Progenitor cell of endocrine pancreas (in vitro differentiated cells): ENCODE data around the gene CEP72. TPM values are rescaled to one million over a fixed set of nuclear protein-coding genes. Genes with fewer than 3 reads are reported as not detected.

ENCODE experiments used
- DNase-seq: peaks from one replicate; pipeline ENCODE4 v3.0.0; 2021; ENCODE audit warnings: low spot score; ENCODE audit not compliant: unreplicated experiment
- H3K27ac Mint-ChIP-seq: 2 replicates; pipeline ENCODE4 v1.8.0; 2021; ENCODE audit warnings: mild to moderate bottlenecking, moderate library complexity, mixed read lengths
- H3K27me3 Mint-ChIP-seq: 2 replicates; pipeline ENCODE4 v1.8.0; 2021; ENCODE audit warnings: mixed read lengths
- H3K36me3 Mint-ChIP-seq: 2 replicates; pipeline ENCODE4 v1.8.0; 2022; ENCODE audit warnings: mixed read lengths; ENCODE audit not compliant: insufficient read depth
- H3K4me1 Mint-ChIP-seq: 2 replicates; pipeline ENCODE4 v1.8.0; 2021; ENCODE audit warnings: low read depth, mixed read lengths
- H3K4me3 Mint-ChIP-seq: 2 replicates; pipeline ENCODE4 v1.8.0; 2021; ENCODE audit warnings: low read depth, mild to moderate bottlenecking, moderate library complexity, mixed read lengths
- H3K9me3 Mint-ChIP-seq: 2 replicates; pipeline ENCODE4 v1.8.0; 2021; ENCODE audit warnings: low read depth, mixed read lengths
- total RNA-seq: library from RNA; stranded (reverse); gene quantifications from 2 replicates; pipeline ENCODE4 v1.2.1, GENCODE V29; 2021
- TF ChIP-seq, protein P1 (sequence below): fragments of 200-600 bp; sonication (generic); IDR thresholded peaks from one replicate; pipeline ENCODE4 v1.5.0; 2021; ENCODE audit warnings: antibody characterized with exemption, mild to moderate bottlenecking; ENCODE audit not compliant: unreplicated experiment

CEP72 gene
- total RNA-seq, 1 donor from 2014 or later = 24.8 TPM

DNA sequence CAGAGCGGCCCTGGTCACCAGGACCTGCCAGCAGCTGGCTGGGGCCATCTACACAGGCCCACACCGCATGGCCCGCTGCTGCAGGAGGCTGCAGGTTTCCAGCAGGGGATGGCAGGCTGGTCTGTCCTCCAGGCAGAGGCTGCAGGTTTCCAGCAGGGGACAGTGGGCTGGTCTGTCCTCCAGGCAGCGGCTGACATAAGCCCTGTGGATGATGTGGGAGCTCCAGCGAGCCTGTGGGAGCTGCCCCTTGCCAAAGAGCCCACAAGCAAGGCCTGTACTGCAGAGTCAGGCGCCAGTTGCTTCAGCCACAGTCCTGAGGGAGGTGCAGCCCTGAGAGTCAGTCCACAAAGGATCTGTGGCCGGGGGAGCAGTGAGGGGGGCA is 62.5 kb downstream of the CEP72 start:
- TF ChIP-seq, protein P1, sequence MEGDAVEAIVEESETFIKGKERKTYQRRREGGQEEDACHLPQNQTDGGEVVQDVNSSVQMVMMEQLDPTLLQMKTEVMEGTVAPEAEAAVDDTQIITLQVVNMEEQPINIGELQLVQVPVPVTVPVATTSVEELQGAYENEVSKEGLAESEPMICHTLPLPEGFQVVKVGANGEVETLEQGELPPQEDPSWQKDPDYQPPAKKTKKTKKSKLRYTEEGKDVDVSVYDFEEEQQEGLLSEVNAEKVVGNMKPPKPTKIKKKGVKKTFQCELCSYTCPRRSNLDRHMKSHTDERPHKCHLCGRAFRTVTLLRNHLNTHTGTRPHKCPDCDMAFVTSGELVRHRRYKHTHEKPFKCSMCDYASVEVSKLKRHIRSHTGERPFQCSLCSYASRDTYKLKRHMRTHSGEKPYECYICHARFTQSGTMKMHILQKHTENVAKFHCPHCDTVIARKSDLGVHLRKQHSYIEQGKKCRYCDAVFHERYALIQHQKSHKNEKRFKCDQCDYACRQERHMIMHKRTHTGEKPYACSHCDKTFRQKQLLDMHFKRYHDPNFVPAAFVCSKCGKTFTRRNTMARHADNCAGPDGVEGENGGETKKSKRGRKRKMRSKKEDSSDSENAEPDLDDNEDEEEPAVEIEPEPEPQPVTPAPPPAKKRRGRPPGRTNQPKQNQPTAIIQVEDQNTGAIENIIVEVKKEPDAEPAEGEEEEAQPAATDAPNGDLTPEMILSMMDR = no peak
- DNase-seq = no peak
- H3K4me1 Mint-ChIP-seq = peaks cover 7% of the 10 kb centered on the region
- no peaks in the 10 kb centered on the region for H3K9me3 Mint-ChIP-seq
- peaks cover 9% of the 10 kb centered on the region for H3K27me3 Mint-ChIP-seq
- H3K27ac Mint-ChIP-seq = no peak overlapping the region
- no peaks in the 10 kb centered on the region for H3K36me3 Mint-ChIP-seq
- no peak overlapping the region for H3K4me3 Mint-ChIP-seq

DNA sequence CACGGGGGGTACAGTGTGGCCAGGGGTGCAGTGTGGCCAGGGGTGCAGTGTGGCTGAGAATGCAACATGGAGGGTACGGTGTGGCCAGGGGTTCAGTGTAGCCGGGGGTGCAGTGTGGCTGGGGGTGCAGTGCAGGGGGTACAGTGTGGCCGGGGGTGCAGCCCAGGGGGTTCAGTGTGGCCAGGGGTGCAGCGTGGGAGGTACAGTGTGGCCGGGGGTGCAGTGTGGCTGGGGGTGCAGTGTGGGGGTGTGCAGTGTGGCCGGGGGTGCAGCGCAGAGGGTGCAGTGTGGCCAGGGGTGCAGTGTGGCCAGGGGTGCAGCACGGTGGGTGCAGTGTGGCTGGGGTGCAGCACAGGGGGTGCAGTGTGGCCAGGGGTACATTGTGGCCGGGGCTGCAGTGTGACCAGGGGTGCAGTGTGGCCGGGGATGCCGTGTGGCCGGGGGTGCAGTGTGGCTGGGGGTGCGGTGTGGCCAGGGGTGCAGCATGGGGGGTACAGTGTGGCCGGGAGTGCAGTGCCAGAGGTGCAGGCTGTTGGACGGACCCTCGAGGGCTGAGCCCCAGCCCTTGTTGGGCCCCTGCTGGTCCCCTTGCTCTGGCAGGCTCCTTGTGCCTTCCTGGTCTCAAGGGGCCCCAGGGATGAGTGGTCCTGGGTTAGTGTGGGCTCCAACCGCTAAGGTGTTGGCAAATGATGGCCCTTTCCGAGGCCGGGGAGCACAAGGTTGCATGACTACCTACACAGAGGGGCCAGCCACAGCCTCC is 63.2 kb downstream of the CEP72 start:
- H3K4me3 Mint-ChIP-seq = no peak overlapping the region
- no peaks in the 10 kb centered on the region for H3K36me3 Mint-ChIP-seq
- H3K27me3 Mint-ChIP-seq = peaks cover 9% of the 10 kb centered on the region
- peaks cover 7% of the 10 kb centered on the region for H3K4me1 Mint-ChIP-seq
- H3K9me3 Mint-ChIP-seq = no peaks in the 10 kb centered on the region
- TF ChIP-seq, protein P1 = no peak
- no peak for DNase-seq
- H3K27ac Mint-ChIP-seq = no peak overlapping the region

DNA sequence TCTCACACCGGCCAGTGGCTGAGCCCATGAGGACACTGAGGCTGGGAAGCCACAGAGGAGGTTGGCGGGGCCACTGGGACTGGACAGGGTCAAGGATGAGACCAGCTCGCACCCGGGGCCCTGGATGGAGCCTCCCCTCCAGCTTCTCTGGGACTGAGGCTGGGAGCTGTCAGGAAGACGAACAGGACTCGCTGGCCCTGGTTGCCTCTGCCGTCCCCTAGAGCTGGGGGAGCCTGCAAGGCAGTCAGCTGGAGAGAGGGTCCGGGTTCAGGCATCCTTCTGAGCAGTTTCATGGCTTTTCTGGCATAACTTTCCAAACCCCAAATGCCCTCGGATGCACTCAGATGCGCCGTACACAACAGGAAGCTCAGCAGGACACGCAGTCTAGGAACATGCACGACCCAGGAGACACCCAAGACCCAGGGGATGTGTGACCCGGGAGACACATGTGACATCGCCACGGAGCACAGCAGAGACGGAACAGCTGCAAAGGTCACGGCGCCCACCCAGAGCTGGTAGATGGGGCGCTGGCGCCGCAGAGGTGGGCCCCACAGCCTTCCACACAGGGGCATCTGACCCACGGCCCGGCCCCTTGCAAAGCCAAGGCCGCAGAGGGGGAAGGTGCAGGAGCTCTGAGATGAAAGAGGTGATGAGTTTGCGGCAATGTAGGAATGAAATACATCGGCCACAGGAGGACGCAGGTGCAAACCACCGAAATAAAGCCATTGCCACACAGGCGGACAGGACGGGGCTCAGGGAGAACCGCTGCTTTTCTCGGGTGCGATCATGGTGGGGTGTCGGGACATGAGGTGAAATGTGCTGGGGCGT is 63.9 kb downstream of the CEP72 start:
- DNase-seq = no peak
- H3K9me3 Mint-ChIP-seq = no peaks in the 10 kb centered on the region
- peak overlapping the region; percentile 74 for H3K27ac Mint-ChIP-seq
- TF ChIP-seq, protein P1 = no peak
- H3K4me3 Mint-ChIP-seq = no peak overlapping the region
- no peaks in the 10 kb centered on the region for H3K36me3 Mint-ChIP-seq
- peaks cover 7% of the 10 kb centered on the region for H3K4me1 Mint-ChIP-seq
- H3K27me3 Mint-ChIP-seq = peaks cover 11% of the 10 kb centered on the region

DNA sequence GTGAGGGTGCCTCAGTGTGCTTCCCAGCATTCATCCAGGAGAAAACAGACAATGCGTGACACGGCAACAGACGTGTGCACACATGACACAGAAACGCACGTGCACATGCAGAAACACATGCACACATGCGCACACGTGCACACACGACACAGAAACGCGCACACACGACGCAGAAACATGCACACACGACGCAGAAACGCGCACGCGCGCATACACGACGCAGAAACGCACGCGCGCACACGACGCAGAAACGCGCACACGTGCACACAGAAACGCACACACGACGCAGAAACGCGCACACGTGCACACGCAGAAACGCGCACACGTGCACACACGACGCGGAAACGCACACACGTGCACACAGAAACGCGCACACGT is 64.5 kb downstream of the CEP72 start:
- DNase-seq = no peak
- Mint-ChIP-seq H3K9me3 (no peaks in the 10 kb centered on the region), H3K36me3 (no peaks in the 10 kb centered on the region), H3K4me1 (peaks cover 7% of the 10 kb centered on the region), H3K4me3 (no peak overlapping the region), H3K27ac (no peak overlapping the region), H3K27me3 (peaks cover 11% of the 10 kb centered on the region)
- TF ChIP-seq, protein P1 = no peak
